ENCODE results near the gene TANGO2.

DNA sequence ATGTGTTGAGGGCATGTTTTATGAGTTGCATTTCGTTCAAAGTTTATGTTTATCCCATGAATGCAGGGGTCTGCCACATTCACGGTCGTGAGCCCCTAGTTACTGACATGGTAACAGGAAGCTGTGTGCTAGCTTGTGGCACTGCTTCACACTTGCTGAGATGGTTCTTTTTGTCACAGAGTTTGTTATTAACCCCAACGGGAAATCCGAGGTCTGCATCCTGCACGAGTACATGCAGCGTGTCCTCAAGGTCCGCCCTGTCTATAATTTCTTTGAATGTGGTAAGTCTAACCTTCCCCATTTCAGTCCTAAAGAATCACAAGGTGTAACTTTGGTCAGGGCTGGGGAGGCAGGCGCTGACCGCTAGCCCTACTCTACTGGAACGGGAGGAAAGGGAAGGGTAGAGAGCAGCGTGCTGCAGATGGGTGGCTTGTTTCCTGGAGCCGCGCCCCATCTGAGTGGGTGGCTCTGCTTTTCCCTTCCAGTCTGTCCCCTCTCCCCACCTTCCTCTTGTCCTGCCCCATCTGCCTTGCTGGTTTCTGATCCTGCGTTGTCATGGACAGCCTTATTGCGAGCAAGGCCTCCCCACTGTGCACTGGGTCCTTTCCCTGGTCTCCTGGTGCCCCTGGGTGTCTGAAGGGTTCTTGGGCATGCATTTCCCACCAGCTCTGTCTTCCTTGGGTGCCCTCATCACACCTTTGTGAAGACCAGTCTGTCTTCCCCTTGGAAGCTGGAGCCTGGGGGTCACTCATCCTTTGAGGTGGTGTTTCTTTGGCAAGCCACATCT is 71.0 kb downstream of the TANGO2 start:
- TF ChIP-seq, protein P1, sequence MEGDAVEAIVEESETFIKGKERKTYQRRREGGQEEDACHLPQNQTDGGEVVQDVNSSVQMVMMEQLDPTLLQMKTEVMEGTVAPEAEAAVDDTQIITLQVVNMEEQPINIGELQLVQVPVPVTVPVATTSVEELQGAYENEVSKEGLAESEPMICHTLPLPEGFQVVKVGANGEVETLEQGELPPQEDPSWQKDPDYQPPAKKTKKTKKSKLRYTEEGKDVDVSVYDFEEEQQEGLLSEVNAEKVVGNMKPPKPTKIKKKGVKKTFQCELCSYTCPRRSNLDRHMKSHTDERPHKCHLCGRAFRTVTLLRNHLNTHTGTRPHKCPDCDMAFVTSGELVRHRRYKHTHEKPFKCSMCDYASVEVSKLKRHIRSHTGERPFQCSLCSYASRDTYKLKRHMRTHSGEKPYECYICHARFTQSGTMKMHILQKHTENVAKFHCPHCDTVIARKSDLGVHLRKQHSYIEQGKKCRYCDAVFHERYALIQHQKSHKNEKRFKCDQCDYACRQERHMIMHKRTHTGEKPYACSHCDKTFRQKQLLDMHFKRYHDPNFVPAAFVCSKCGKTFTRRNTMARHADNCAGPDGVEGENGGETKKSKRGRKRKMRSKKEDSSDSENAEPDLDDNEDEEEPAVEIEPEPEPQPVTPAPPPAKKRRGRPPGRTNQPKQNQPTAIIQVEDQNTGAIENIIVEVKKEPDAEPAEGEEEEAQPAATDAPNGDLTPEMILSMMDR (IDR thresholded peaks at IDR 0.05 in 8 of 11, conservative IDR thresholded peaks at IDR 0.05 in 3 of 11), result no peak
- TF ChIP-seq POLR2AphosphoS5 (IDR thresholded peaks at IDR 0.05), result no peak
- no peak for TF ChIP-seq POLR2A (IDR thresholded peaks at IDR 0.05)
